ENCODE results near the gene CCDC9.
A peak's percentile ranks its signal among the peaks of the same experiment; 100 is the strongest.

The CCDC9 gene

DNA sequence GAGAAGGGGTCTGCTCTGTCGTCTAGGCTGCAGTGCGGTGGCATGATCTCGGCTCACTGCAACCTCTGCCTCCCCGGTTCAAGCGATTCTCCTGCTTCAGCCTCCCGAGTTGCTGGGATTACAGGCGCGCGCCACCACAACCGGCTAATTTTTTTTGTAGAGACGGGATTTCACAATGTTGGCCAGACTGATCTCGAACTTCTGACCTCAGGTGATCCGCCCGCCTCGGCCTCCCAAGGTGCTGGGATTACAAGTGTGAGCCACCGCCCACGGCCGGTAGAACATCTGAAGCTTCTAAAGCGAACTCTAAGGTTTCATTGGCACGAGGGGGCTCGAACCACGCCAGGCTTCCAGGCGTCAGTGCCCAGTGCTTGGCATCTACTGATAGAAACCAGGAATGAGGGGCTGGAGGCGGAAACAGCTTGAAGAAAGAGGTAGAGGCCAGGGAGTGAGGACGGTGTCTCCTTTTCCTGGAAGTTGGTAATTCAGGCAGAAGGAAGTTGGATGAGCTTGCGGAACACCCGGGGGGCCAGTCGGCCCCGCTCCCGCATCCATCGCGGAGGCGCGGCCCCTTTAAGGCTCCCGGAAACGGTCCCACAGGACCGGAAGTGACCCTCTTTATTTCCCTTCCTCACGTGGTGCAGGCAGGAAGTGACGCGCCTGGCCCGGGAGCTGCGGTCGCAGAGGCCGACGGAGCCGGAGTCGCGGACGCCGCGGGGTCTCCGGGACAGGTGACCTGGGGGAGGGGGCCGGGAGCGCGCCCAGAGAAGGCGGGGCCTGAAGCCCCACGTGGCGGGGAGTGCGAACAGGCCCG, at the start of gene CCDC9:
TSS of gene CCDC9 (plus strand) at position 647 of the 814 bp plus-strand sequence. CDS start 1,876 bp downstream, outside the sequence.
- DNase-seq: peak; percentile 97

- DNase-seq: no peak
Measured at GRCh38 chr19:47209319-47210179, 46.8 kb upstream of the CCDC9 start.

DNA sequence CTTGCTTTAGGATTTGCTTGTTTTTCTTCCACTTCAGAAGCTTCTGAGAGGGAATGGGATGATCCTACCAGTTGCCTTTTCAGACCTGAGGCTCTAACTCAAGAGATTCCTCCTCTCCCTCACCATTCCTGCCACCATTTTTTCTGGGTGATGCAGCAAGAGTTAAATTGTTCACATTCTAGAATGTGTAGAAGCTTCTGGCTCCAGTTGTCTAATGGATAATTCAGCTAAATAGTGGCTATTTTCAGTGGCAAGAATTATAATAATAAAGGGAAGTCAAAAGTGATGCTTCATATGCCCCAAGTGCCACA, 46.2 kb upstream of the CCDC9 start:
- DNase-seq: no peak

GRCh38 chr19:47210689-47211316, 45.5 kb upstream of the CCDC9 start:
- peak; percentile 84 for DNase-seq

DNA sequence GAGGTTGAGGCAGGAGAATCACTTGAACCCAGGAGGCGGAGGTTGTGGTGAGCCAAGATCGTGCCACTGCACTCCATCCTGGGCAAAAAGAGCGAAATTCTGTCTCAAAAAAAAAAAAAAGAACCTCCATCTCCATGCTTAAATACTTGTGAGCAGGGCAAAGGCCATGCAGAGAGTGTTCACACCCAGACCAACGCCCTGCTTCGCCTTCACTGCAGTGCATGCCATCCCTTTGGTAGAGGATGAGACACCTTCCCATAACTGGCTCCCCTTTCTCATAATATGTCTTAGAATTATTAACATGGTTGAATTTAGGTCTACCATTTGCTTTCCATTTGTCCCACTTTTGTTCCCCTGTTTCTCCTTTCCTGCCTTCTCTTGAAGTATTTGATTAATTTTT, 40.7 kb upstream of the CCDC9 start:
- DNase-seq: no peak

- DNase-seq: no peak
Measured at GRCh38 chr19:47221080-47221841, 35.1 kb upstream of the CCDC9 start.

GRCh38 chr19:47221890-47222289, 34.4 kb upstream of the CCDC9 start:
- no peak for DNase-seq

DNA sequence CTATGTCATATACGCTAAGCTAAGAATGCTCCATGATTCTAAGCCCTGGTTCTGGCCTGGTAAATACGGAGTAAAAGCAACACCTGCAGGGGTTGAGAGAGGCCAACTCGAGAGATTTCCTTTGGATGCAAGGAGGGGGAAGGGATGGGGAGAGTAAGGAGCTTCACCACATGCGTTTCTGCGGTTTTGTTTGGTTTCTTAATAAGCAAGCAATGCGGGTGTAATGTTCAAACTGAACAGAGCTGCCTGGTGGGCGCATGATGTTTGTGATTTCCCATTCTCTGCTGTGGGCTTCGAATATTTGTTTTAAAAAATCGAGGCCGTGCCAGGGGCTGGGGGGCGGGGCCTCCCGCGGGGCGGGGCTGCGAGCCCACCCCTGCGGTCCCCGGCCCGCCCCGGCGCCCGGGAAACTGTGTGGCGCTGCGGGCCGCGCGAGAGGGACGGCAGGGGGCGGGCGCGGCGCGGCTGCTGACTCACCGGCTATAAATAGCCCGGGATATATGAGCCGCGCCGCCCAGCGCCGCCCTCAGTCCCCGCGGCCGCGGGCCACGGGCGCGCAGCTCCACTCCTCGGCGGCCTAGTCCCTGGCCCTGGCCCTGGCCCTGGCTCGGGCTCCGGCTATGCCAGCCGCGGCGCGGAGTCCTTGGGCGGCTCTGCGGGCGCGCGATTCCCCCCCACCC, 30.4 kb upstream of the CCDC9 start:
- DNase-seq: peak; percentile 88

DNA sequence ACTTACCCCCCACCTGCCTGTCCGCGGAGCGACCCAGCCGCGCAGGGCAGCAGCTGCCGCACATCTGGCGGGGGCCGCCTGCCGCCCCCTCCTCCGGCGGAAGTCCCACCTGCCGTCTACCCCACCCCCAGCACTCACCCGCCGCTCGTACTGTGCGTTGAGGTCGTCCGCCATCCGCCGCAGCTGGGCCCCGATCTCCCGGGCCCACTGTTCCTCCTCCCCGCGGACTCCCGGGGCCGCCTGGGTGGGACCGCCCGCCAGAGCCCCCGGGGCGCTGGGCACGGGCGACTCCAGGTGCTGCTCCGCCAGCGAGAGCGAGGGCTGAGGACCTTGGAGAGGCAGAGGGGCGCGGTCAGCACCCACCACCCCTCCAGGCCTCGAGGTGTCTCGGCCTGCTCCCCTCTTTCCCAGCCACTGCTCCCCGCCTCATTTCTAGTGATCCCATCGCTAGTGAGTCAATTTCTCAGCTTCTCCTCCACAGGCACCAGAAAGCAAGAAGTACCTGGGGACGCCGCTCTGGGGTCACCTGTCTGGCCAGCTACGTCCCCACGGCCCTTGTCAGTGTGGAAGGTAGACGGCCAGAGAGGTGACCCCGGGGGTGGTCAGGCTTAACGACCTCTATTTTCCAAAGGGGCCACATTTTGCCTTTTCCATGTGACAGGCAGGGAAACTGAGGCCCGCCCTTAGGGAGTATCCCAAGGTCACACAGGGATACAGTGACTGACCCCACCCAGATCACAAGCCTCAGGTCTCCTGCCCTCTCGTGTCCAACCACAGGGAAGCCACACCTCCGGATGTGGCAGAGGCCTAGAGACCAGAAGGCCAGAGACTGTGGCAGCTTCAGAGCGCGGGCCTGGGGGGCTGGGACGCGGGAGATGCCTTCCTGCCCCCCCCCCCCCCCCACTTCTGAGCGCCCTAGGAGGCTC, 29.6 kb upstream of the CCDC9 start:
- peak; percentile 84 for DNase-seq

DNA sequence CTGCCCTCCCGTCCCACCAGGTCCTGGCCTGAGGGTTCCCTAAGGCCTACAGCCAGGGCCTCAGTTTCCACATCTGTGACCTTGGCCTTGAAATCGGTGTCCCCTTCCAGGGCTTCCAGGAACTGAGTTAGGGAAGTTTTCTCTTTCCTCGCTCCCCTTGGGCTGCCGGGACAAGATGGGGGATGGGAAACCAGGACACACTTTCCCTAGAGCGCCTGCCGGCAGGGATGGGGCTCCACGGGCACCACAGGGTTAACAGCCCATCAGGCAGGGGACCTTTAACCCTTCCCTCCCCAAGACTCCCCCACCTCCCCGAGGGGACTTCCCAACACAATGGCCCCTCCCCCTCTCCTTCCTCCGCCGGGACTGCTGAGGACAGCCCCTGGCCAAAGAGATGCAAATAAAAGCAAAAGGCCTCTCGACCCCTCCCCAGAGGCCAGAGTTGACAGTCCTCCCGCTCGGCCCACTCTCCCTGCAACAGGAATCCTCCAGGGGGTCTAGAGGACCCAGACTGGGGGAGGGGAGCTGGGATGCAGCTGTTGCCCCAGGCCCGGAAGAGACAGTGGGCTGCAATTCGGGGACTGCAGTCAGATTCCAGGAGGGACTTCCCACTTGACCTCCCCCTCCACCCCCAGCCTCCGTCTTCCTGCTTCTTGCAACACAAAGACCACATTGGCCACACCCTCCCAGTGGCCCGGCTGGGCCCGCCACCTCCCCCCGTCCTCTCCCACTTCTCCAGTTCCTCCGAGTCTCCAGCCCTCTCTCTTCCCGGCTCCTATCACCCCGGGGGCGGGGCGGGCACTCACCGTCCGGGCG, 28.8 kb upstream of the CCDC9 start:
- peak; percentile 73 for DNase-seq

DNA sequence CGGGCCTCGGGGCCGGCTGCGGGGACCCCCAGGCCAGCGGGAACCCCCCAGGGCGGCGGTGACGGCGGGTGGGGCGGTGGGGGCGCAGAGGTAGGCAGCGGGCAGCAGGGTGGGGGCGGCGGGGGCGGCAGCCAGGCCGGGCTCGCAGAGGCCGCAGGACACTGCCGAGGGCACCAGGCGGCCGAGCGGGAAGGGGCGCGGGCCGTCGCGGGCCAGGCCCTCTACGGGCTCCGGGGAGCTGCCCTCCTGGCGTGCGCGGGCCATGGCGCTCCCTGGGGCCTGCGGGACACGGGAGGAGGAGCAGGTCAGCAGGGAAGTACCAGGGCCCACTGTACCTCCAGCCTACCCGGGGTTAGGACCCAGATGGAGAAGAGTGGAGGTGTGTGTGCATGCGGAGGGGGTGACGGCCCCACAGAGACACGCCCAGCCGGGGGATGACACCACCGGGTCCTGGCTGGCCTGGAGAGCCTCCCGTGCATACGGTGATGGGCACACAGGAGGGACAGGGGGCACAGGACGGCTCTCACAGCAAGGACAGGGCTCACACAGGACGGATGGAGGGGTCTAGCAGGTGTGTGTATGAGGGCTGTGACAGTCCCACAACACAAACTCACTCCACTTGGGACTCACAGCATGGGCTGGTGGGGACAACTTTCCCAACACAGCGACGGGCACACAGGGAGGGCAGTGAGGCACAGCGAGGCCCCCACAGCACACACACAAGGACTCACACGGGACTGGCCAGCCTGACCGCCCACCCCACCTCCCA, 28.0 kb upstream of the CCDC9 start:
- peak; percentile 35 for DNase-seq

DNA sequence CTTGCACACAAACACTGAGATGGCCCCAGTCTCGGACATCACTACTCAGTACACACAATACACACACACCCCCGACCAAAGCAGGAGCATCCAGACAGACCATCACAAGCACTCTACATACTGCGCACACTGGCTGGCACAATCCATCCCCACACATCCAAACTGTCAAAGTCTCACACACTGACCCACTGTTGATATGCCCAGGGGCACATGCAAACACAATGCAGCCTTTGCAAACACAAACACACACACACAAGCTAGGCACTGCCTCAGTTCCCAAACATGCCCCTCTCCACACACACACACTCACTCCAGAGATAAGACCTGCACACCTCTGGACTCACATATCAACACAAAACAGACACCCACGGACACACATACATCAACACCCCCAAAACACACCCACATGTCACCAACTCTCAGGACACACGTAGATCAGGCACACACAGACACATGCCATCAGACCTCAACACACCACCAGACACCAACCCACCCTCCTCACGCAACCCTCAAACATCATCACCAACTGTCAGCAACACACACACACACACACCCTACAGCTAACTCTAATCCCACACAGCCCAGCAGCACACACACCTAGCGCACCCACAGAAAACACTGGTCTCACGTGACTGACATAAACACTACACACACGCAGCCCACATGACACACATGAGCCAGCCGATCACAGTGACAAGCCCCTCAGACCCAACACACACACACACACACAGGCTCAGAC, 27.2 kb upstream of the CCDC9 start:
- peak; percentile 23 for DNase-seq

- DNase-seq: peak; percentile 19
Measured at GRCh38 chr19:47229676-47230053, 26.7 kb upstream of the CCDC9 start.

GRCh38 chr19:47230054-47230920, 26.0 kb upstream of the CCDC9 start:
- peak; percentile 78 for DNase-seq

DNA sequence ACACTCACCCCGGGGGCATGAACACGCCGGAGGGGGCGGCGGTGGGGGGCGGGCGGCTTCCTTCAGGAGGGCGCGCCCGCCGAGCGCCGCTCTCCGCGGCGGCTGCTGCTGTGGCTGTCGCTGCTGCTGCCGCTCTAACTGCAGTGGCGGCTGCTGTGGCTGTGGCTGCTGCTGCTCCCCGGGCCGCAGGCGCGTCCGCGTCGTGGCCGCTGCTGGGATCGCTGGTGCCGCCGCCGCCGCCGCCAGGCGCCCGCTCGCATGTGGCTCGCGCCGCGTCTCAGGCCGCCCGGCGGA, 25.5 kb upstream of the CCDC9 start, which contains the start of gene BBC3:
TSS of gene BBC3 (minus strand) at position 279 of the 294 bp plus-strand sequence. CDS start 2,768 bp downstream, outside the sequence.
- no peak for DNase-seq

- DNase-seq: peak; percentile 91
Measured at GRCh38 chr19:47231215-47232054, 24.9 kb upstream of the CCDC9 start.

Data from activated CD4-positive, alpha-beta T cell treated with anti-CD3 and anti-CD28 coated beads, Interleukin-10, Interleukin-2, amounts not matched to agents 100 ng/mL and 50 ng/mL, durations not matched to agents 16 hours and 8 hours (primary cell).